Skeletal muscle tissue (tissue), 4 donors: Measurements from ENCODE around the gene ABCB1. TPM values are rescaled to one million over a fixed set of nuclear protein-coding genes. Genes with fewer than 3 reads are reported as not detected.
A peak's percentile ranks its signal among the peaks of the same experiment; 100 is the strongest.

Experiments used
- H3K27ac ChIP-seq: one replicate; pipeline ENCODE4 v1.7.0; 2013; ENCODE audit warnings: mild to moderate bottlenecking, low read depth, low read length, inconsistent platforms
- H3K27me3 ChIP-seq, 3 donors: one replicate each; pipeline ENCODE4 v1.7.0; 2013; ENCODE audit warnings: low read length in 3 of 3; ENCODE audit not compliant: control insufficient read depth in 3 of 3, insufficient read depth in 3 of 3
- H3K36me3 ChIP-seq, 3 donors: one replicate each; pipeline ENCODE4 v1.7.0; 2013; ENCODE audit warnings: low read length in 3 of 3; ENCODE audit not compliant: control insufficient read depth in 3 of 3, insufficient read depth in 3 of 3
- H3K4me1 ChIP-seq, 3 donors: one replicate each; pipeline ENCODE4 v1.7.0; 2013; ENCODE audit warnings: low read length in 3 of 3, mild to moderate bottlenecking in 3 of 3; ENCODE audit not compliant: control insufficient read depth in 3 of 3, insufficient read depth in 3 of 3
- H3K4me3 ChIP-seq, 3 donors: one replicate each; pipeline ENCODE4 v1.7.0; 2013; ENCODE audit warnings: low read length in 3 of 3
- H3K9ac ChIP-seq, 3 donors: one replicate each; pipeline ENCODE4 v1.7.0; 2013; ENCODE audit warnings: low read length in 3 of 3, mild to moderate bottlenecking in 3 of 3, moderate library complexity in 2 of 3, low read depth in 1 of 3
- H3K9me3 ChIP-seq, 3 donors: one replicate each; pipeline ENCODE4 v1.7.0; 2013; ENCODE audit warnings: low read length in 3 of 3; ENCODE audit not compliant: control insufficient read depth in 3 of 3
- total RNA-seq: library from RNA; depleted of rRNA; stranded (reverse); fragments of >200 nt; gene quantifications from one replicate; pipeline ENCODE4 v1.2.3, GENCODE V29; 2014
- donor health status: Osteomylitis.

ABCB1 gene
- under 0.01 TPM for total RNA-seq

- peak within 1 kb of the TSS; percentile 65 to 77 (median 68) for H3K4me3 ChIP-seq
- no peak within 1 kb of the TSS for H3K27ac ChIP-seq
- peaks cover 4 to 15% (median 8%) of the 10 kb centered on the region in 3 donors for H3K27me3 ChIP-seq
- peaks cover 0 to 12% (median 9%) of the 10 kb centered on the region in 3 donors for H3K4me1 ChIP-seq
- no peaks in the 10 kb centered on the region for H3K36me3 ChIP-seq
- no peaks in the 10 kb centered on the region for H3K9me3 ChIP-seq
- peak within 1 kb of the TSS; percentile 45 to 70 (median 54) for H3K9ac ChIP-seq
Observed at GRCh38 chr7:87600130-87601124, at the start of gene ABCB1. Gene ABCB1 (minus strand): TSS chr7:87600884. CDS start chr7:87600184, 700 bp downstream.

GRCh38 chr7:87648316-87648715 lies 47.6 kb upstream of the ABCB1 start:
- Histone ChIP-seq H3K9me3 (no peaks in the 10 kb centered on the region), H3K9ac (no peak overlapping the region), H3K27ac (no peak overlapping the region), H3K4me3 (no peak overlapping the region), H3K4me1 (no peaks in the 10 kb centered on the region), H3K36me3 (no peaks in the 10 kb centered on the region), H3K27me3 (no peaks in the 10 kb centered on the region)

DNA sequence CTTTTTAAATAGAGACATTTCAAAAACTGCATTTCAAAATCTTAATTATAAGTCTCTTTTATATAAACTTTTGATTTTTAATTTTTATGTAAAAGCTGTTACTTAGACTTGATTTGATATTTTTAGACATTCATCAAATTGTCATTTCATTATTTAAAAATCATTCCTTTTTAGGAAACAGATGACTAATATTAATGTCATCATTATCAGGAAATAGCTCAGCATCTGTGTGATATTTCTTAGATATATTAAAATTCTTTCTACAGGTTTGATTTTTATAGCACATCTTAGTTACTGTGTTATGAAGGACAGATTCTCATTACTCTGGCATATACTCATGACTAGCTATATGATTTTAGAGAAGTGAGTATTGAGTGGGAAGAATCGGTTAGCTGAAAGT lies 44.8 kb upstream of the ABCB1 start:
- Histone ChIP-seq H3K4me1 (no peaks in the 10 kb centered on the region), H3K9ac (no peak overlapping the region), H3K9me3 (no peaks in the 10 kb centered on the region), H3K36me3 (no peaks in the 10 kb centered on the region), H3K27me3 (no peaks in the 10 kb centered on the region), H3K27ac (no peak overlapping the region), H3K4me3 (no peak overlapping the region)

DNA sequence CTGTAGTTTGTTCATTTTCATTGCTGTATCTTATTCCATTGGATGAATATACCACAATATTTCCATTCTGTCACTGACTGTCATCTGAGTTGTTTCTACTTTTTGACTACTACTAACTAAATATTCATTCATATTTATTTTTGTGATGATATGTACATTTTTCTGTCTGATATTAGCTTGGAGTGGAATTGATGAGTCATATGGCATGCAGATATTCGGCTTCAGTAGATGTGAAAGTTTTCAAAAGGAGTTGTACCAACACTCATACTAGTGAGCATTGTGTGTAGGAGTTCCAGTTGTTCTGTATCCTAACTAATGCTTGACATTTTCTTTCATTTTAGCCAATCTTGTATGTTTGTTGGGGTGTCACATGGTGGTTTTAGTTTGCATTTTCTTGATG lies 35.2 kb upstream of the ABCB1 start:
- H3K9ac ChIP-seq = no peak overlapping the region
- no peaks in the 10 kb centered on the region for H3K27me3 ChIP-seq
- no peak overlapping the region for H3K4me3 ChIP-seq
- H3K9me3 ChIP-seq = no peaks in the 10 kb centered on the region
- no peaks in the 10 kb centered on the region for H3K36me3 ChIP-seq
- no peaks in the 10 kb centered on the region for H3K4me1 ChIP-seq
- H3K27ac ChIP-seq = no peak overlapping the region

GRCh38 chr7:87628780-87629569 lies 28.3 kb upstream of the ABCB1 start:
- H3K9me3 ChIP-seq = no peaks in the 10 kb centered on the region
- H3K4me1 ChIP-seq = peaks cover 6 to 19% (median 8%) of the 10 kb centered on the region in 3 donors
- H3K36me3 ChIP-seq = no peaks in the 10 kb centered on the region
- H3K27ac ChIP-seq = no peak overlapping the region
- peak overlapping the region; percentile 33 to 73 (median 64) for H3K9ac ChIP-seq
- peak overlapping the region; percentile 60 to 82 (median 79) for H3K4me3 ChIP-seq
- no peaks in the 10 kb centered on the region for H3K27me3 ChIP-seq

GRCh38 chr7:87627634-87627994 lies 26.9 kb upstream of the ABCB1 start:
- Histone ChIP-seq H3K4me3 (peak overlapping the region; percentile 79 to 82 (median 79)), H3K36me3 (no peaks in the 10 kb centered on the region), H3K9me3 (no peaks in the 10 kb centered on the region), H3K9ac (peak overlapping the region; percentile 47 to 73 (median 72)), H3K27me3 (no peaks in the 10 kb centered on the region), H3K4me1 (peaks cover 6 to 19% (median 8%) of the 10 kb centered on the region in 3 donors), H3K27ac (no peak overlapping the region)

DNA sequence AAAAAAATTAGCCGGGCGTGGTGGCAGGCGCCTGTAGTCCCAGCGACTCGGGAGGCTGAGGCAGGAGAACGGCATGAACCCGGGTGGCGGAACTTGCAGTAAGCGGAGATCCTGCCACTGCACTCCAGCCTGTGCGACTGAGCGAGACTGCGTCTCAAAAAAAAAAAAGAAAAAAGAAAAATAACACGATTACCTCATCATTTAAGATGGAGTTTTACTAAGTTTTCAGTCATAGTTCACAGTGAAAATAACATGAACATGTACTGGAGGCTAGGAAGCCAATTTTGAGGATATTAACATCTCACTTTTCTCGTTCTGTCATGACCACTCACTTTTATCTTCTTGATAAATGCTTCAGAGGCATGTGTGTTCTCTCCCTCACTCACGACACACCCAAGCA lies 24.4 kb upstream of the ABCB1 start:
- H3K27me3 ChIP-seq = no peaks in the 10 kb centered on the region
- no peak overlapping the region for H3K4me3 ChIP-seq
- H3K9me3 ChIP-seq = no peaks in the 10 kb centered on the region
- peaks cover 6 to 19% (median 8%) of the 10 kb centered on the region in 3 donors for H3K4me1 ChIP-seq
- H3K27ac ChIP-seq = no peak overlapping the region
- H3K36me3 ChIP-seq = no peaks in the 10 kb centered on the region
- H3K9ac ChIP-seq = no peak overlapping the region

GRCh38 chr7:87624628-87625027 lies 23.9 kb upstream of the ABCB1 start:
- H3K4me1 ChIP-seq = peaks cover 6 to 19% (median 8%) of the 10 kb centered on the region in 3 donors
- no peaks in the 10 kb centered on the region for H3K27me3 ChIP-seq
- no peak overlapping the region for H3K9ac ChIP-seq
- no peaks in the 10 kb centered on the region for H3K36me3 ChIP-seq
- H3K9me3 ChIP-seq = no peaks in the 10 kb centered on the region
- H3K27ac ChIP-seq = no peak overlapping the region
- no peak overlapping the region for H3K4me3 ChIP-seq

GRCh38 chr7:87615197-87615596 lies 14.5 kb upstream of the ABCB1 start:
- H3K4me1 ChIP-seq = no peaks in the 10 kb centered on the region
- H3K27me3 ChIP-seq = no peaks in the 10 kb centered on the region
- no peaks in the 10 kb centered on the region for H3K9me3 ChIP-seq
- no peaks in the 10 kb centered on the region for H3K36me3 ChIP-seq
- H3K9ac ChIP-seq = no peak overlapping the region
- H3K27ac ChIP-seq = no peak overlapping the region
- no peak overlapping the region for H3K4me3 ChIP-seq

GRCh38 chr7:87609916-87610315 lies 9.2 kb upstream of the ABCB1 start:
- Histone ChIP-seq H3K27ac (no peak overlapping the region), H3K4me3 (no peak overlapping the region), H3K27me3 (no peaks in the 10 kb centered on the region), H3K36me3 (no peaks in the 10 kb centered on the region), H3K4me1 (no peaks in the 10 kb centered on the region), H3K9me3 (no peaks in the 10 kb centered on the region), H3K9ac (no peak overlapping the region)
